SK-N-SH (cell line): Measurements from ENCODE around the gene SPIRE2.

Experiments
- ELF1 ChIP-seq: IDR thresholded peaks from 2 replicates; pipeline ENCODE4 v1.4.0; 2012
- EP300 ChIP-seq, 2 experiments: IDR thresholded peaks; 2 replicates each; pipeline versions ENCODE4 v1.4.0 to v1.6.1; 2012; ENCODE audit warnings: borderline replicate concordance in 1 of 2, low read depth in 1 of 2, low read length in 1 of 2
- GATA2 ChIP-seq: sonication (generic); formaldehyde crosslinking; IDR thresholded peaks from 2 replicates; pipeline ENCODE4 v1.5.0; 2020; ENCODE audit warnings: mild to moderate bottlenecking, missing genetic modification reagents
- TAF1 ChIP-seq: IDR thresholded peaks from 2 replicates; pipeline ENCODE4 v1.6.1; 2012; ENCODE audit warnings: low read depth, mild to moderate bottlenecking, low read length, moderate library complexity, borderline replicate concordance
- TF ChIP-seq, protein P1 (sequence below): fragments of 200-600 bp; sonication (generic); IDR thresholded peaks from 2 replicates; pipeline ENCODE4 v1.6.1; 2017; ENCODE audit warnings: antibody characterized with exemption, mild to moderate bottlenecking, moderate library complexity
- TF ChIP-seq, protein P2 (sequence below): IDR thresholded peaks from 2 replicates; pipeline ENCODE4 v1.4.0; 2012; ENCODE audit warnings: low read depth, borderline replicate concordance

DNA sequence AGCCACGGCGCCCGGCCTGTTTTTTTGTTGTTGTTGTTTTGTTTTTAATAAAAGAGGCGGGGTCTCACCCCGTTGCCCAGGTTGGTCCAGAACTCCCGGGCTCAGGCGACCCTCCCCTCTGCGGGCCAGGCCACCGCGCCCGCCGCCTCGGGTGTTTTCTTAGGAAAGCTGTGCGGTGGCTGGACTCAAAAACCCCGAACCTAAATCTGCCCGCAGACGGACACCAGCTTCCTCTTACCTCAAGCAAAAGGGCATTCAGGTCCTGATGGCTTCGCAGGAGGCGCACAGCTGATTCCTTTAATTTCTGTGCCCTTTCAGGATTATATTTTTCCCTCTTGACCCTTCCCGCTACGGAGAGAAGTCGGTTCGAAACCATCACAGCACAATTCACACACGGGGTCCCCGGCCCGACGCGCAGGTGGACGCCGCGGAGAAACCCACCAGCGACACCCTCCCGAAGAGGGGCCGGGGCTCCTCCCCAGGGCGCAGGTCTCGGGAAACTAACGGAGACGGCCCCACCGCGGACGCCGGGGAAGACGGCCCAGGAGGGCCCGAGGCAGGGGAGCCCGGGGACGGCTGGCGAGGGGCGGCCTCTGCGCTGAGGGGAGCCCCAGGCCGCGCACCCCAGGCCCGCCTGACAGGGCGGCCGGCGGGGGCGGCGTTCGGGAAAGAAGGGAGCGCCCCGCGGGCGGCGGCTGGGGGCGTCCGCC is 12.5 kb upstream of the SPIRE2 start:
- TF ChIP-seq, protein P1, sequence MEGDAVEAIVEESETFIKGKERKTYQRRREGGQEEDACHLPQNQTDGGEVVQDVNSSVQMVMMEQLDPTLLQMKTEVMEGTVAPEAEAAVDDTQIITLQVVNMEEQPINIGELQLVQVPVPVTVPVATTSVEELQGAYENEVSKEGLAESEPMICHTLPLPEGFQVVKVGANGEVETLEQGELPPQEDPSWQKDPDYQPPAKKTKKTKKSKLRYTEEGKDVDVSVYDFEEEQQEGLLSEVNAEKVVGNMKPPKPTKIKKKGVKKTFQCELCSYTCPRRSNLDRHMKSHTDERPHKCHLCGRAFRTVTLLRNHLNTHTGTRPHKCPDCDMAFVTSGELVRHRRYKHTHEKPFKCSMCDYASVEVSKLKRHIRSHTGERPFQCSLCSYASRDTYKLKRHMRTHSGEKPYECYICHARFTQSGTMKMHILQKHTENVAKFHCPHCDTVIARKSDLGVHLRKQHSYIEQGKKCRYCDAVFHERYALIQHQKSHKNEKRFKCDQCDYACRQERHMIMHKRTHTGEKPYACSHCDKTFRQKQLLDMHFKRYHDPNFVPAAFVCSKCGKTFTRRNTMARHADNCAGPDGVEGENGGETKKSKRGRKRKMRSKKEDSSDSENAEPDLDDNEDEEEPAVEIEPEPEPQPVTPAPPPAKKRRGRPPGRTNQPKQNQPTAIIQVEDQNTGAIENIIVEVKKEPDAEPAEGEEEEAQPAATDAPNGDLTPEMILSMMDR = no peak
- TF ChIP-seq EP300 (IDR thresholded peaks at IDR 0.05; ENCODE audit: borderline replicate concordance in 1 of 2, low read depth in 1 of 2, low read length in 1 of 2) (no peak), ELF1 (no peak), GATA2 (CRISPR knock-in tag) (no peak), TAF1 (no peak)
- TF ChIP-seq, protein P2, sequence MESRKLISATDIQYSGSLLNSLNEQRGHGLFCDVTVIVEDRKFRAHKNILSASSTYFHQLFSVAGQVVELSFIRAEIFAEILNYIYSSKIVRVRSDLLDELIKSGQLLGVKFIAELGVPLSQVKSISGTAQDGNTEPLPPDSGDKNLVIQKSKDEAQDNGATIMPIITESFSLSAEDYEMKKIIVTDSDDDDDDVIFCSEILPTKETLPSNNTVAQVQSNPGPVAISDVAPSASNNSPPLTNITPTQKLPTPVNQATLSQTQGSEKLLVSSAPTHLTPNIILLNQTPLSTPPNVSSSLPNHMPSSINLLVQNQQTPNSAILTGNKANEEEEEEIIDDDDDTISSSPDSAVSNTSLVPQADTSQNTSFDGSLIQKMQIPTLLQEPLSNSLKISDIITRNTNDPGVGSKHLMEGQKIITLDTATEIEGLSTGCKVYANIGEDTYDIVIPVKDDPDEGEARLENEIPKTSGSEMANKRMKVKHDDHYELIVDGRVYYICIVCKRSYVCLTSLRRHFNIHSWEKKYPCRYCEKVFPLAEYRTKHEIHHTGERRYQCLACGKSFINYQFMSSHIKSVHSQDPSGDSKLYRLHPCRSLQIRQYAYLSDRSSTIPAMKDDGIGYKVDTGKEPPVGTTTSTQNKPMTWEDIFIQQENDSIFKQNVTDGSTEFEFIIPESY = no peak
